ENCODE results near the gene THAP4.
"Not testable (repeated sequence)": the region's sequence is repeated elsewhere in the genome, so short reads cannot be mapped to it uniquely, and the experiment has no call there.

THAP4 gene

DNA sequence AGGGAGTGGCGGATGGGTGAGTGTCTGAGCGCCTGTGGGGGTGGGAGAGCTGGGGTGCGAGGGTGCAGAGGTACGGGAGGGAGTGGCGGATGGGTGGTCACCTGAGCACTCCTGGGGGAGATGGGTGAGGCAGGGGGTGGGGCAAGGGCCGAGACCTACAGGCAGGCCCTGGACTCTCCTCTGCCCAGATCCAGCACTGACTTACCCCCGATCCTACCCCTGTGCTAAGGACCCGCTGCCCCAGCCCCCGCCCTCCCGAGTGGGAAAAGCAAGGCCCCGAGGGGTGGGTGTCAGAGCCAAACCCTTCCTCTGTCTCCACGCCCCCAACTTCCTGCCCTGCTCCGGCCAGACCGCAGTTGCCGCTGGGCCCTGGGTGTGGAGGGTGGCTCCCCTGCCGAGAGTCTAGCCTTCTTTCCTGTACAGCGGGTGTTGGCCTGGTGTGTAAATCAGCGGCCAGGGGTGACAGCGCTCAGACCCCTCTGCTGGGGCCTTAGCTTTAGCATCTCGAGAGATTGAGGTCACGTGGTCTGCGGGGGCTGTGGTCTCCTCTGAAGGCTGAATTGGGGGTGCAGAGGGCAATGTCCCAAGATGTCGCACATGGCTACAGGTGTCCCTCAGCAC is 65.9 kb downstream of the THAP4 start:
- H3K27ac ChIP-seq: no peak overlapping the region
- no peaks in the 10 kb centered on the region for H3K27me3 ChIP-seq (ENCODE audit: insufficient read depth, low read depth, severe bottlenecking)
- peaks cover 11% of the 10 kb centered on the region for H3K36me3 ChIP-seq
- H3K9me3 ChIP-seq (ENCODE audit: severe bottlenecking): no peaks in the 10 kb centered on the region
- TF ChIP-seq, protein P1, sequence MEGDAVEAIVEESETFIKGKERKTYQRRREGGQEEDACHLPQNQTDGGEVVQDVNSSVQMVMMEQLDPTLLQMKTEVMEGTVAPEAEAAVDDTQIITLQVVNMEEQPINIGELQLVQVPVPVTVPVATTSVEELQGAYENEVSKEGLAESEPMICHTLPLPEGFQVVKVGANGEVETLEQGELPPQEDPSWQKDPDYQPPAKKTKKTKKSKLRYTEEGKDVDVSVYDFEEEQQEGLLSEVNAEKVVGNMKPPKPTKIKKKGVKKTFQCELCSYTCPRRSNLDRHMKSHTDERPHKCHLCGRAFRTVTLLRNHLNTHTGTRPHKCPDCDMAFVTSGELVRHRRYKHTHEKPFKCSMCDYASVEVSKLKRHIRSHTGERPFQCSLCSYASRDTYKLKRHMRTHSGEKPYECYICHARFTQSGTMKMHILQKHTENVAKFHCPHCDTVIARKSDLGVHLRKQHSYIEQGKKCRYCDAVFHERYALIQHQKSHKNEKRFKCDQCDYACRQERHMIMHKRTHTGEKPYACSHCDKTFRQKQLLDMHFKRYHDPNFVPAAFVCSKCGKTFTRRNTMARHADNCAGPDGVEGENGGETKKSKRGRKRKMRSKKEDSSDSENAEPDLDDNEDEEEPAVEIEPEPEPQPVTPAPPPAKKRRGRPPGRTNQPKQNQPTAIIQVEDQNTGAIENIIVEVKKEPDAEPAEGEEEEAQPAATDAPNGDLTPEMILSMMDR (IDR thresholded peaks at IDR 0.05; ENCODE audit: low read depth, low read length): no peak
- DNase-seq: no peak
- no peak overlapping the region for H3K4me3 ChIP-seq (ENCODE audit: low read depth, low read length)

DNA sequence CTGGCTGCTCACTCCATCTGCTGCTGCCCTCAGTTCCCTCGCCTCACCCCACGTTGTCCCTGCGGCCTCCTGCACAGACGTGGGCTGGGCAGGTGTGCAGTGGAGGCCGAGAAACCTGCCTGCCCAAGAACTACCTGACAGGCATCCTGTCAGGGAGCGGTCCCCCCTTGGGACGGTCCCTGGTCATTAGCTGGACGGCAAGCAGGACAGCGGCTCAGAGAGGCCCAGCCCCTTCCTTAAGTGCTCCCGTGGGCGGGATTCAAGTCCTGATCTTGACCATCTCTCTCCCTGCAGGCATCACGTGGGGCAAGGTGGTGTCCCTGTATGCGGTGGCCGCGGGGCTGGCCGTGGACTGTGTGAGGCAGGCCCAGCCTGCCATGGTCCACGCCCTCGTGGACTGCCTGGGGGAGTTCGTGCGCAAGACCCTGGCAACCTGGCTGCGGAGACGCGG is 67.1 kb downstream of the THAP4 start:
- Histone ChIP-seq H3K4me3 (ENCODE audit: low read depth, low read length) (no peak overlapping the region), H3K27ac (no peak overlapping the region), H3K27me3 (ENCODE audit: insufficient read depth, low read depth, severe bottlenecking) (no peaks in the 10 kb centered on the region), H3K9me3 (ENCODE audit: severe bottlenecking) (no peaks in the 10 kb centered on the region), H3K36me3 (peaks cover 9% of the 10 kb centered on the region; the same call in 1 of the 2 replicates)
- TF ChIP-seq, protein P1 (IDR thresholded peaks at IDR 0.05; ENCODE audit: low read depth, low read length): no peak
- DNase-seq: no peak

DNA sequence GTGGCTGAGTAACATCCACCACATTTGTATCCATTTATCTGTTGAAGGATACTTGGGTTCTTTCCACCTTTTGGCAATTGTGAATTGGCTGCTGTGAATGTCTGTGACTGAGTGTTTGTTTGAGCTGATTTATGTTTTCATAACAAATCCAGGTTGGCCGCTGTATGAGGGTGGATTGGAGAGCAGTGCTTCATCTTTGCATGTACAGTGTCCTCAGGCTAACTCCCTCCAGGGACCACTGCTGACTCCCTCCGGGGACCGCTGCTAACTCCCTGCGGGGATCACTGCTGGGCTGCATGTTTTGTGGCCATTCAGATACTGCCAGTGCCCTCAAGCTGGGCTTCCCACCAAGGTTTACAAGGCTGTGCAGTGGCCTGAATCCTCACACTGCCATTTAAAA is 68.2 kb downstream of the THAP4 start:
- Histone ChIP-seq H3K4me3 (ENCODE audit: low read depth, low read length) (no peak overlapping the region), H3K36me3 (peaks cover 9% of the 10 kb centered on the region; the same call in 1 of the 2 replicates), H3K27ac (no peak overlapping the region), H3K9me3 (ENCODE audit: severe bottlenecking) (no peaks in the 10 kb centered on the region), H3K27me3 (ENCODE audit: insufficient read depth, low read depth, severe bottlenecking) (no peaks in the 10 kb centered on the region)
- DNase-seq: no peak
- TF ChIP-seq, protein P1 (IDR thresholded peaks at IDR 0.05; ENCODE audit: low read depth, low read length): no peak

DNA sequence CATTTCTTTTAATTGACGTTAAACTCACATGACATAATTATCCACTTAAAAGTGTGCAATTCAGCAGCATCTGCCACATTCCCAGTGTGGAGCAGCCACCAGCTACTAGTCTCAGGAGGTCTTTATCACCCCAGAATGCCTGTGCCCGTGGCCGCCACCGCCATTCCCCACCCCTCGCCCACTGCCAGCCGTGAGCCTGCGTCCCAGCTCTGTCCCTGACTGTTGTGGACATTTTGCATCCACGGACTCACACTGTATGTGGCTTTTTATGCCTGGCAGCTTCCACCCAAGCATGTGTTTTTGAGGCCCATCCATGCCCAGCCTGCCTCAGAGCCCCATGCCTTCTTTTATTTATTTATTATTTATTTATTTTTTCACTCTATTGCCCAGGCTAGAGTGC is 69.2 kb downstream of the THAP4 start:
- H3K9me3 ChIP-seq (ENCODE audit: severe bottlenecking): no peaks in the 10 kb centered on the region
- no peaks in the 10 kb centered on the region for H3K27me3 ChIP-seq (ENCODE audit: insufficient read depth, low read depth, severe bottlenecking)
- H3K4me3 ChIP-seq (ENCODE audit: low read depth, low read length): no peak overlapping the region
- H3K36me3 ChIP-seq: peaks cover 10% of the 10 kb centered on the region; the same call in 1 of the 2 replicates
- no peak for DNase-seq
- TF ChIP-seq, protein P1 (IDR thresholded peaks at IDR 0.05; ENCODE audit: low read depth, low read length): no peak
- H3K27ac ChIP-seq: no peak overlapping the region

DNA sequence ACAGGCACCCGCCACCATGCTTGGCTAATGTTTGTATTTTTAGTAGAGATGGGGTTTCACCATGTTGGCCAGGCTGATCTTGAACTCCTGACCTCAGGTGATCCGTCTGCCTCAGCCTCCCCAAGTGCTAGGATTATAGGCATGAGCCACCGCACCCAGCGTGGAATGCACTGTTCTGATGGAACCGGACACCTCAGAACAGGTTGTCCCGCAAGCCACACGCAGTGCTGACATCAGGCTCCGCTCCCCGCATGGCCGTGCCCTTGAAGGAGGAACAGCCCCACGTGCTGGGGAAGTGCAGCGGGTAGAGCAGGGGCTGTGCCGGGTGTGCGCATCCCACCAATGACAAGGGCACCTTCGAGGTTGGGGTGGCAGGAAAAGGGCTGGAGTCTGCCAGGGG is 69.7 kb downstream of the THAP4 start:
- H3K9me3 ChIP-seq (ENCODE audit: severe bottlenecking); H3K27ac ChIP-seq; H3K27me3 ChIP-seq (ENCODE audit: insufficient read depth, low read depth, severe bottlenecking); H3K4me3 ChIP-seq (ENCODE audit: low read depth, low read length); DNase-seq: not testable (repeated sequence)
- peaks cover 12% of the 10 kb centered on the region for H3K36me3 ChIP-seq

DNA sequence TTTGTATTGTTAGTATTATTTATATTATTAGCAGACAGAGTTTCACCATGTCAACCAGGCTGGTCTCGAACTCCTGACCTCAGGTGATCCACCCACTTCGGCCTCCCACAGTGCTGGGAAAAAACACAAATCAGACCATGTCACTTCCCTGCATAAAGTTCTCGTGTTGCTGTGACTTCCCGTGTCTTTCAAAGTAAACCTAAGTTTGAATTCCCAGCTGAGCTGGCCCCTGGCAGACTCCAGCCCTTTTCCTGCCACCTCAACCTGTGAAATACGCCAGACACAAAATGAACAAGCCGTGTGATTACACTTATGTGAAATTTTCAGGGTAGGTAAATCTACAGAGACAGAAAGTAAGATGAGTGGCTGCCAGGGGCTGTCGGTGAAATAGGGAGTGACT is 70.5 kb downstream of the THAP4 start:
- Histone ChIP-seq H3K27ac (no peak overlapping the region), H3K27me3 (ENCODE audit: insufficient read depth, low read depth, severe bottlenecking) (no peaks in the 10 kb centered on the region), H3K9me3 (ENCODE audit: severe bottlenecking) (no peaks in the 10 kb centered on the region), H3K4me3 (ENCODE audit: low read depth, low read length) (no peak overlapping the region), H3K36me3 (peaks cover 10% of the 10 kb centered on the region)
- no peak for DNase-seq
- TF ChIP-seq, protein P1 (IDR thresholded peaks at IDR 0.05; ENCODE audit: low read depth, low read length): no peak

DNA sequence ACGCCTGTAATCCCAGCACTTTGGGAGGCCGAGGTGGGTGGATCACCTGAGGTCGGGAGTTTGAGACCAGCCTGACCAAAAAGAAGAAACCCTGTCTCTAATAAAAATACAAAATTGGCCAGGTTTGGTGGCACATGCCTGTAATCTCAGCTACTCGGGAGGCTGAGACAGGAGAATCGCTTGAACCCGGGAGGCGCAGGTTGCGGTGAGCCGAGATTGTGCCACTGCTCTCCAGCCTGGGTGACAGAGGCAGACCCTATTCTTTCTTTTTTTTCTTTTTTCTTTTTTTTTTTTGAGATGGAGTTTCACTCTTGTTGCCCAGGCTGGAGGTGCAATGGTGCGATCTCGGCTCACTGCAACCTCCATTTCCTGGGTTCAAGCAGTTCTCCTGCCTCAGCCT is 70.9 kb downstream of the THAP4 start:
- not testable (repeated sequence) for H3K9me3 ChIP-seq (ENCODE audit: severe bottlenecking); H3K27ac ChIP-seq; DNase-seq; H3K4me3 ChIP-seq (ENCODE audit: low read depth, low read length); H3K27me3 ChIP-seq (ENCODE audit: insufficient read depth, low read depth, severe bottlenecking)
- peaks cover 10% of the 10 kb centered on the region for H3K36me3 ChIP-seq

All from WERI-Rb-1 (cell line).